Thyroid gland (tissue), 4 donors: ENCODE measurements around the gene MEGF6. TPM values are rescaled to one million over a fixed set of nuclear protein-coding genes. Genes with fewer than 3 reads are reported as not detected.
"Not testable (repeated sequence)": the region's sequence is repeated elsewhere in the genome, so short reads cannot be mapped to it uniquely, and the experiment has no call there.

Source experiments
- DNase-seq, 2 donors: peaks; one replicate each; pipeline ENCODE4 v3.0.0-alpha.2; 2019
- H3K27ac ChIP-seq, 3 donors: fragments of 200-600 bp; sonication (generic); 1 replicate in 2 of 3; 2 replicates in 1 of 3; pipeline ENCODE4 v1.5.1; 2016 to 2019; ENCODE audit warnings: mild to moderate bottlenecking in 1 of 3, moderate library complexity in 1 of 3
- H3K27me3 ChIP-seq: fragments of 200-600 bp; sonication (generic); one replicate; pipeline ENCODE4 v1.5.1; 2019
- H3K36me3 ChIP-seq, 2 donors: fragments of 200-600 bp; sonication (generic); one replicate each; pipeline ENCODE4 v1.5.1; 2016 to 2019
- H3K4me1 ChIP-seq, 2 donors: fragments of 200-600 bp; sonication (generic); one replicate each; pipeline ENCODE4 v1.5.1; 2017 to 2019
- H3K4me3 ChIP-seq, 3 donors: fragments of 200-600 bp; sonication (generic); replicated peaks in 1 of 3; 1 replicate in 2 of 3; 2 replicates in 1 of 3; pipeline ENCODE4 v1.5.1; 2016; ENCODE audit warnings: mild to moderate bottlenecking in 1 of 3
- H3K9me3 ChIP-seq: fragments of 200-600 bp; sonication (generic); one replicate; pipeline ENCODE4 v1.5.1; 2017
- POLR2A ChIP-seq, 2 donors: fragments of 450-650 bp; IDR thresholded peaks; one replicate each; pipeline ENCODE4 v1.6.1; 2017; ENCODE audit warnings: antibody characterized with exemption in 2 of 2, mild to moderate bottlenecking in 2 of 2, moderate library complexity in 1 of 2
- WGBS, 2 donors: methylation state at CpG; one replicate each; pipeline ENCODE4 v1.1.5; 2017; 5-methylcytosine and 5-hydroxymethylcytosine counted together
- intact Hi-C: fragments of 100-400 bp; cut with DNase I; formaldehyde crosslinking; loops from one replicate; pipeline ENCODE4 v1.15.1; 2023
- total RNA-seq, 4 donors: library from RNA; depleted of rRNA; stranded (reverse); fragments of >200 nt; gene quantifications; one replicate each; pipeline ENCODE4 v1.2.3, GENCODE V29; 2016
- TF ChIP-seq, protein P1 (sequence below), 6 experiments: fragments of 200-600 bp in 3 of 6; fragments of 450-650 bp in 3 of 6; sonication (generic) in 3 of 6; IDR thresholded peaks; one replicate each; pipeline ENCODE4 v1.5.1; 2016 to 2019; ENCODE audit warnings: antibody characterized with exemption in 6 of 6, mild to moderate bottlenecking in 2 of 6, inconsistent platforms in 1 of 6, moderate library complexity in 1 of 6

MEGF6 gene
- total RNA-seq, 4 donors from 2014 or later: 9.4 to 25.8 (median 21.8) TPM

DNA sequence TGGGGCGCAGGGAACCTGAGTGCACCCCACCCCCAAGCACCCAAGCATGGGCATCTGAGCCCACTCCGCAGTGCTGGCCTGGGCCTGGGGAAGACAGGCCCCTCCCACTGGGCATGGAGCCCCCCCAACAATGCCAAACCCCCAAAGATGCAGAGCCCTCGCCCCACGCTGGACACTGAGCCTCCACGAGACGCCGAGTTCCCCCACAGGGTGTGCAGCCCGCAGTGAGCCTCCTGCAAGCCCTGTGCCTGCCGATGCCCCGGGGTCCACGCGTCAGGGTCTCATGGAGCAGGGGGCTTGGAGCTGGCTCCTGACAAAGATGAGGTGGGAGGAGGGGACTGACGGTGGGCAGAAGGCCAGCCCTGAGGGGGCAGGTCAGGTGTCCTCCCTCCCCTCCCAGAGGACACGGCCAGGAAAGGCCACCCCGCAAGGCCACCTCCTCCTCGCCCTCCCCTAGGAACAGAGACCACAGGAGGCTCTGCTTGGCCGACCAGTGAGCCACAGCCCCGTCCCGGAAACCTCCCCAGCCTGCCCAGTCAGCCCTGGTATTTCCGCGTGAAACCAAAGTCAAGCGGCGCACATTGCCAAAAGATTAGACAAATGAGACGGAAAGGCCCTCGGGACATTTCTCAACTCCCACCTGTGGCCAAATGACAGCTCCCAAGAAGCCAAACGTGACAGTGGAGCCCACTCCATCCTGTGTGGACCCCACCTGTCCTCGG lies 33.4 kb downstream of the MEGF6 start:
- Histone ChIP-seq H3K27me3 (no peaks in the 10 kb centered on the region), H3K27ac (no peak overlapping the region), H3K36me3 (no peaks in the 10 kb centered on the region), H3K9me3 (no peaks in the 10 kb centered on the region), H3K4me1 (peaks cover 0 to 9% of the 10 kb centered on the region in 2 donors), H3K4me3 (no peak overlapping the region)
- no peak for DNase-seq
- intact Hi-C loops: no loop called here
- 75 to 78% methylated on average over 10 to 17 of the region's 27 CpGs for WGBS, 2 donors
- no peak for TF ChIP-seq POLR2A (IDR thresholded peaks at IDR 0.05)
- TF ChIP-seq, protein P1, sequence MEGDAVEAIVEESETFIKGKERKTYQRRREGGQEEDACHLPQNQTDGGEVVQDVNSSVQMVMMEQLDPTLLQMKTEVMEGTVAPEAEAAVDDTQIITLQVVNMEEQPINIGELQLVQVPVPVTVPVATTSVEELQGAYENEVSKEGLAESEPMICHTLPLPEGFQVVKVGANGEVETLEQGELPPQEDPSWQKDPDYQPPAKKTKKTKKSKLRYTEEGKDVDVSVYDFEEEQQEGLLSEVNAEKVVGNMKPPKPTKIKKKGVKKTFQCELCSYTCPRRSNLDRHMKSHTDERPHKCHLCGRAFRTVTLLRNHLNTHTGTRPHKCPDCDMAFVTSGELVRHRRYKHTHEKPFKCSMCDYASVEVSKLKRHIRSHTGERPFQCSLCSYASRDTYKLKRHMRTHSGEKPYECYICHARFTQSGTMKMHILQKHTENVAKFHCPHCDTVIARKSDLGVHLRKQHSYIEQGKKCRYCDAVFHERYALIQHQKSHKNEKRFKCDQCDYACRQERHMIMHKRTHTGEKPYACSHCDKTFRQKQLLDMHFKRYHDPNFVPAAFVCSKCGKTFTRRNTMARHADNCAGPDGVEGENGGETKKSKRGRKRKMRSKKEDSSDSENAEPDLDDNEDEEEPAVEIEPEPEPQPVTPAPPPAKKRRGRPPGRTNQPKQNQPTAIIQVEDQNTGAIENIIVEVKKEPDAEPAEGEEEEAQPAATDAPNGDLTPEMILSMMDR (IDR thresholded peaks at IDR 0.05): no peak

DNA sequence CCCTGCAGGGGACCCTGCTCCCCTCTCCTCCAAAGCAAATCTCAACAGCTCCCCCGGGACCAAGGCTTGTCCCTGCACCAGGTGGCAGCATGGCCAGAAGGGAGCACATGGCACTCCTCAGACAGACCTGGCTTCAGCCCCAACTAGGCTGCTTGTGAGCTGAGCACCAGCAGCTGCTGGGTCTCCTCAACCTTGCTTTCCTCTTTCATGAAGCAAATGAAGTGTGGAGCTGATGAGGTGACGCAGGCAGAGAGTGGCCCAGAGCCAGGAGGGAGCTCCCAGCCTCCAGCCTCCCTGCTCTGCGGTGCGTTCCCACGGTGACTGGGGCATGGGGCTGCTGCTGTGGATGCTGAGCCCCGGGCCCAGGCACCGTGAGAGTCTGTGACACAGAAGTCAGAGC lies 34.0 kb downstream of the MEGF6 start:
- H3K36me3 ChIP-seq: no peaks in the 10 kb centered on the region
- 16 to 18% methylated on average over 6 of the region's 7 CpGs for WGBS, 2 donors
- intact Hi-C loops: no loop called here
- no peaks in the 10 kb centered on the region for H3K27me3 ChIP-seq
- peak; percentile 74 to 79 for DNase-seq
- no peak overlapping the region for H3K4me3 ChIP-seq
- H3K9me3 ChIP-seq: no peaks in the 10 kb centered on the region
- peaks cover 0 to 9% of the 10 kb centered on the region in 2 donors for H3K4me1 ChIP-seq
- TF ChIP-seq POLR2A (IDR thresholded peaks at IDR 0.05): no peak
- TF ChIP-seq, protein P1 (IDR thresholded peaks at IDR 0.05): no peak
- no peak overlapping the region for H3K27ac ChIP-seq

DNA sequence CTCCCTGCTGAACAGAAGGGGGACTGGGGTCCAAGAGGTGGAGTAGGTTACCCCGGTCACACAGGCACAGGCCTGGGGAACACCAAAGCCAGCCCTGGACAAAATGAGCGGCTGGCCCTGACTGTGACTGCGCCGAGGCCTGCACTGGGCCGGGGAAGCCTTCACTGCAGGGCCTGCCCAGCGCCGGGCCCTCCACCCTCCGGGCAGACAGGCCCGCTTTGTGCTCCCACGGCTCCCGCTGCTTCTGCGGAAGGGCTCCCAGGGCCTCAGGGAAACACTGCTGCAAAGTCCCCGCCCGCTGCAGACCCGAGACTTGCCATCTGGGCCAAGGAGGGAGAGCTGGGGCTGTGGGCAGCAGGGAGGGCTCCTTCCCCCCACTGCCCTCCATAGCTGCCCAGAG lies 35.3 kb downstream of the MEGF6 start:
- Histone ChIP-seq H3K36me3 (no peaks in the 10 kb centered on the region), H3K4me3 (no peak overlapping the region), H3K27me3 (no peaks in the 10 kb centered on the region), H3K4me1 (peaks cover 0 to 9% of the 10 kb centered on the region in 2 donors), H3K9me3 (no peaks in the 10 kb centered on the region), H3K27ac (no peak overlapping the region)
- intact Hi-C loops: no loop called here
- 88 to 96% methylated on average over 7 to 11 of the region's 15 CpGs for WGBS, 2 donors
- TF ChIP-seq POLR2A (IDR thresholded peaks at IDR 0.05): no peak
- TF ChIP-seq, protein P1 (IDR thresholded peaks at IDR 0.05): no peak
- DNase-seq: no peak

DNA sequence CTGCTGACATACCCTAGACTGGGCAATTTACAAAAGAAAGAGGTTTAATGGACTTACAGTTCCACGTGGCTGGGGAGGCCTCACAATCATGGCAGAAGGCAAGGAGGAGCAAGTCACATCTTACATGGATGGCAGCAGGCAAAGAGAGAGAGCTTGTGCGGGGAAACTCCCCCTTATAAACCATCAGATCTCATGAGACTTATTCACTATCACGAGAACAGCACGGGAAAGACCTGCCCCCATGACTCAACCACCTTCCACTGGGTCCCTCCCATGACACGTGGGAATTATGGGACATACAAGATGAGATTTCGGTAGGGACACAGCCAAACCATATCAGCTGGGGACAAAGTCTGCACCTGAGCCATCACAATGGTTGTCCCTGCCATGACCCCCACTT lies 35.8 kb downstream of the MEGF6 start:
- H3K27ac ChIP-seq, intact Hi-C loops, H3K36me3 ChIP-seq, DNase-seq, H3K4me3 ChIP-seq, H3K9me3 ChIP-seq, H3K27me3 ChIP-seq: not testable (repeated sequence)
- H3K4me1 ChIP-seq: peaks cover 1 to 12% of the 10 kb centered on the region in 2 donors
- 89 to 91% methylated on average over 6 of the region's 6 CpGs for WGBS, 2 donors

DNA sequence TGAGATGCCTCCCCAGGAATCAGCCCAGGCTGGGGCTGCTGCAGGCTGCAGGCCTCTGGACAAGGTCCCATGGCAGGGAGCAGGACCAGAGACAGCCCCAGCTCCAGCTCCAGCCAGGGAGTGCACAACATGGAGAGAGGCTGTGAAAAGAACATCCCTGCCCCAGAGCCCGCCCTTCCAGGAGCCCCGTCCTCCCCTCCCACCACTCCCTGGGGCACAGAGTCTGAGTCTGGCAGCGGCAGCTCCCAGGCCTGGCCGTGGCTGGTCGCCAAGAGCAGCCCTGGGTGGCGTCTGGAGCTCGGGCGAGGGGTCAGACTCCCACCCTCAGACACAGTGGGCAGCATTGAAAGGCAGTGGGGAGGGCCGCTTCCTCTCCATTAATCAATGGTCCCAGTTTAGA lies 37.8 kb downstream of the MEGF6 start:
- DNase-seq: no peak
- H3K4me3 ChIP-seq: no peak overlapping the region
- no peaks in the 10 kb centered on the region for H3K36me3 ChIP-seq
- TF ChIP-seq POLR2A (IDR thresholded peaks at IDR 0.05): no peak
- TF ChIP-seq, protein P1 (IDR thresholded peaks at IDR 0.05): no peak
- 70 to 74% methylated on average over 3 of the region's 9 CpGs for WGBS, 2 donors
- H3K27ac ChIP-seq: no peak overlapping the region
- no peaks in the 10 kb centered on the region for H3K27me3 ChIP-seq
- H3K9me3 ChIP-seq: no peaks in the 10 kb centered on the region
- intact Hi-C loops: no loop called here
- H3K4me1 ChIP-seq: peaks cover 10 to 24% of the 10 kb centered on the region in 2 donors

DNA sequence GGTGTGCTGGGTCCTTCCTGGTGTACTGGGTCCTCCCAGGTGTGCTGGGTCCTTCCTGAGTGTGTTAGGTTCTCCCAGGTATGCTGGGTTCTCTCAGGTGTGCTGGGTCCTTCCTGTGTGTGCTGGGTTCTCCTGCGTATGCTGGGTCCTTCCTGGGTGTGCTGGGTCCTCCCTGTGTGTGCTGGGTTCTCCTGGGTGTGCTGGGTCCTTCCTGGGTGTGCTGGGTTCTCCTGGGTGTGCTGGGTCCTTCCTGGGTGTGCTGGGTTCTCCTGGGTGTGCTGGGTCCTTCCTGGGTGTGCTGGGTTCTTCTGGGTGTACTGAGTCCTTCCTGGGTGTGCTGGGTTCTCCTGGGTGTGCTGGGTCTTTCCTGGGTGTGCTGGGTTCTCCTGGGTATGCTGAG lies 38.7 kb downstream of the MEGF6 start:
- 100% methylated on average over 1 of the region's 1 CpG; no CpG with 5 or more reads in 1 of the 2 donors for WGBS, 2 donors
- intact Hi-C loops, H3K27me3 ChIP-seq, H3K27ac ChIP-seq, H3K36me3 ChIP-seq, H3K9me3 ChIP-seq, DNase-seq, H3K4me3 ChIP-seq: not testable (repeated sequence)
- peaks cover 10 to 20% of the 10 kb centered on the region in 2 donors for H3K4me1 ChIP-seq
